HepG2 (cell line): ENCODE results near the gene SUCLG2.

Source experiments
- CEBPB ChIP-seq: IDR thresholded peaks from 2 replicates; pipeline ENCODE4 v1.6.1; 2011; ENCODE audit warnings: low read depth, low read length, improper control_type of control experiment, borderline replicate concordance
- NFIC ChIP-seq: IDR thresholded peaks from 2 replicates; pipeline ENCODE4 v1.6.1; 2012; ENCODE audit warnings: mild to moderate bottlenecking, low read length, inconsistent platforms
- REPIN1 ChIP-seq: sonication (generic); formaldehyde crosslinking; IDR thresholded peaks from 2 replicates; pipeline ENCODE4 v1.8.0; 2022; ENCODE audit warnings: missing genetic modification reagents, low read depth, mild to moderate bottlenecking, borderline replicate concordance

DNA sequence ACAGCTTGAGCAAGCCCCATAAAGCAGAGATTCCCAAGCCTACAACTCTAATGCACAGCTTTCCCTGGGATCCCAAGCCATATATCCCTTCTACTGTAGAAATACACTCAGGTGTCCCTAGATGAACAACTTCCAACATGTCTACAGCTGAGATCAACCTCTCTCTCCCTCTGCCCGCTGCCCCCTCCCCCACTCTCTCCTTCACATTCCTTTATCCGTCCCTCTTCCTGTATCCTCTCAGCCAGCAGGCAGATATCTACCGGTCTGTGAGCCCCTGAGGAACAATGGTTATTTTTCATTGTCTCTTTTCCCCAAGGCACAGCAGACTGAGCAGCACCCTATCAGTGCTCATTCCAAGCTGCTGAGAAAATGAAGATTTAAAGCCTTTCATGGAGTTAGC lies 138.6 kb downstream of the SUCLG2 start:
- TF ChIP-seq CEBPB (no peak), NFIC (no peak), REPIN1 (no peak)
